HCT116 (cell line): ENCODE measurements around the gene FA2H. TPM values are rescaled to one million over a fixed set of nuclear protein-coding genes. Genes with fewer than 3 reads are reported as not detected.

Experiments used
- ATAC-seq: fragments of 200-7000 bp; cut with Tn5 transposase; 2 replicates; pipeline ENCODE4 v1.9.1; 2020; ENCODE audit warnings: mild to moderate bottlenecking, moderate library complexity
- BruUV-seq: library from RNA; stranded (reverse); fragments of 400-500 nt; replicated peaks from 2 replicates; lab custom pipeline; 2021; lab: Mats Ljungman, UMichigan
- CTCF ChIA-PET: fragments of 300-600 bp; sonication (Branson Sonifier 250); formaldehyde crosslinking; loops from one replicate; lab custom pipeline; 2021; ENCODE audit warnings: antibody characterized with exemption; lab: Charles Lee
- POLR2A ChIA-PET: fragments of 300-600, 350-600 bp; sonication (Branson Sonifier 250); formaldehyde crosslinking; loops from one replicate; lab custom pipeline; 2021; ENCODE audit warnings: antibody characterized with exemption; lab: Charles Lee
- RAD21 ChIA-PET, 2 experiments: fragments of 300-600 bp; sonication (Branson Sonifier 250); formaldehyde crosslinking; loops; one replicate each; lab custom pipeline; 2023; ENCODE audit warnings: low total read pairs in 2 of 2; ENCODE audit not compliant: uncharacterized antibody in 2 of 2, unreplicated experiment in 2 of 2, low non-redundant PET in 1 of 2; lab: Charles Lee
- DNase-seq: peaks from one replicate; pipeline ENCODE4 v3.0.0-alpha.2; 2010; ENCODE audit warnings: low read depth, low spot score
- H2AFZ ChIP-seq: fragments of 200-600 bp; shearing (Covaris generic), sonication (generic); 2 replicates; pipeline ENCODE4 v1.6.1; 2017; ENCODE audit warnings: low read depth, mixed run types, mixed read lengths, antibody characterized with exemption, low read length; ENCODE audit not compliant: poor library complexity, severe bottlenecking
- H3K27ac ChIP-seq: 2 replicates; pipeline ENCODE4 v1.5.1; 2012; ENCODE audit warnings: low read depth, low read length
- H3K27me3 ChIP-seq: fragments of 200-600 bp; sonication (generic); 2 replicates; pipeline ENCODE4 v1.6.1; 2016; ENCODE audit warnings: mixed run types, low read length, mixed read lengths; ENCODE audit not compliant: insufficient read depth
- H3K36me3 ChIP-seq, 2 experiments: fragments of 200-500 bp in 1 of 2; fragments of 200-600 bp in 1 of 2; sonication (Bioruptor generic) in 1 of 2; sonication (generic) in 1 of 2; 2 replicates each; pipeline versions ENCODE4 v1.5.1 to v1.6.1; 2014 to 2016; ENCODE audit warnings: low read length in 2 of 2, inconsistent platforms in 1 of 2, mixed read lengths in 1 of 2, mixed run types in 1 of 2; ENCODE audit not compliant: insufficient read depth in 2 of 2, control insufficient read depth in 1 of 2
- H3K4me1 ChIP-seq, 2 experiments: fragments of 200-600 bp in 1 of 2; sonication (generic) in 1 of 2; 2 replicates each; pipeline versions ENCODE4 v1.5.1 to v1.6.1; 2012 to 2017; ENCODE audit warnings: low read length in 2 of 2, inconsistent platforms in 1 of 2, mild to moderate bottlenecking in 1 of 2, mixed read lengths in 1 of 2, mixed run types in 1 of 2, moderate library complexity in 1 of 2; ENCODE audit not compliant: insufficient read depth in 2 of 2, control insufficient read depth in 1 of 2
- H3K4me2 ChIP-seq: fragments of 200-600 bp; sonication (generic); 2 replicates; pipeline ENCODE4 v1.6.1; 2017; ENCODE audit warnings: mixed run types, low read length, mixed read lengths
- H3K4me3 ChIP-seq, 2 experiments: fragments of 200-600 bp in 1 of 2; sonication (generic) in 1 of 2; replicated peaks in 1 of 2; 2 replicates each; pipeline ENCODE4 v1.5.1; 2011 to 2016; ENCODE audit warnings: low read length in 2 of 2, control low read depth in 1 of 2, low read depth in 1 of 2, mild to moderate bottlenecking in 1 of 2, mixed read lengths in 1 of 2, mixed run types in 1 of 2
- H3K79me2 ChIP-seq: fragments of 200-600 bp; sonication (generic); 2 replicates; pipeline ENCODE4 v1.6.1; 2017; ENCODE audit warnings: mild to moderate bottlenecking, mixed run types, low read length, moderate library complexity, mixed read lengths; ENCODE audit not compliant: insufficient read depth
- H3K9ac ChIP-seq: fragments of 200-600 bp; sonication (generic); 2 replicates; pipeline ENCODE4 v1.6.1; 2016; ENCODE audit warnings: low read length, mixed read lengths
- H3K9me2 ChIP-seq: fragments of 200-600 bp; sonication (generic), shearing (Covaris generic); 2 replicates; pipeline ENCODE4 v1.6.1; 2017; ENCODE audit warnings: mixed run types, mild to moderate bottlenecking, moderate library complexity; ENCODE audit not compliant: insufficient read depth
- H3K9me3 ChIP-seq, 2 experiments: fragments of 200-500 bp in 1 of 2; fragments of 200-600 bp in 1 of 2; sonication (Bioruptor generic) in 1 of 2; sonication (generic) in 1 of 2; 2 replicates each; pipeline ENCODE4 v1.6.1; 2014 to 2017; ENCODE audit warnings: low read length in 2 of 2, mixed read lengths in 2 of 2, inconsistent platforms in 1 of 2, low read depth in 1 of 2, mild to moderate bottlenecking in 1 of 2, mixed run types in 1 of 2, moderate library complexity in 1 of 2; ENCODE audit not compliant: control insufficient read depth in 1 of 2, insufficient read depth in 1 of 2
- H4K20me1 ChIP-seq: fragments of 200-600 bp; sonication (generic), shearing (Covaris generic); 2 replicates; pipeline ENCODE4 v1.6.1; 2017; ENCODE audit warnings: mixed run types, mild to moderate bottlenecking, moderate library complexity; ENCODE audit not compliant: insufficient read depth
- EGR1 ChIP-seq: IDR thresholded peaks from 2 replicates; pipeline ENCODE4 v1.6.1; 2012; ENCODE audit warnings: low read depth
- ELF1 ChIP-seq: IDR thresholded peaks from 2 replicates; pipeline ENCODE4 v1.6.1; 2012; ENCODE audit warnings: low read depth, borderline replicate concordance
- EZH2 ChIP-seq: fragments of 200-600 bp; sonication (generic); IDR thresholded peaks from 2 replicates; pipeline ENCODE4 v1.6.1; 2017; ENCODE audit warnings: antibody characterized with exemption, mixed run types
- EZH2phosphoT487 ChIP-seq: fragments of 200-600 bp; IDR thresholded peaks from 2 replicates; pipeline ENCODE4 v1.6.1; 2018; ENCODE audit warnings: antibody characterized with exemption, borderline replicate concordance
- FOSL1 ChIP-seq: IDR thresholded peaks from 2 replicates; pipeline ENCODE4 v1.6.1; 2012; ENCODE audit warnings: low read depth
- JUND ChIP-seq: IDR thresholded peaks from 2 replicates; pipeline ENCODE4 v1.6.1; 2012
- POLR2A ChIP-seq: IDR thresholded peaks from 2 replicates; pipeline ENCODE4 v1.7.0; 2011; ENCODE audit warnings: borderline replicate concordance; ENCODE audit not compliant: insufficient read depth, insufficient read length; ENCODE audit errors: extremely low read depth
- POLR2AphosphoS5 ChIP-seq: IDR thresholded peaks from 2 replicates; pipeline ENCODE4 v1.6.1; 2011; ENCODE audit warnings: mild to moderate bottlenecking, low read depth, low read length, moderate library complexity
- RAD21 ChIP-seq: IDR thresholded peaks from 2 replicates; pipeline ENCODE4 v1.6.1; 2012; ENCODE audit warnings: low read depth, mild to moderate bottlenecking
- REST ChIP-seq: IDR thresholded peaks from 2 replicates; pipeline ENCODE4 v1.6.1; 2012; ENCODE audit warnings: low read depth
- SIN3A ChIP-seq: IDR thresholded peaks from 2 replicates; pipeline ENCODE4 v1.6.1; 2012; ENCODE audit warnings: low read depth
- SP1 ChIP-seq: IDR thresholded peaks from 2 replicates; pipeline ENCODE4 v1.6.1; 2012; ENCODE audit warnings: low read depth
- SRF ChIP-seq: IDR thresholded peaks from 2 replicates; pipeline ENCODE4 v1.6.1; 2012; ENCODE audit warnings: low read depth
- TCF7L2 ChIP-seq: IDR thresholded peaks from 2 replicates; pipeline ENCODE4 v1.7.0; 2011; ENCODE audit warnings: borderline replicate concordance, inconsistent platforms; ENCODE audit not compliant: insufficient read depth, insufficient read length; ENCODE audit errors: extremely low read depth
- YY1 ChIP-seq: IDR thresholded peaks from 2 replicates; pipeline ENCODE4 v1.6.1; 2011; ENCODE audit warnings: low read length, low read depth, moderate library complexity, mild to moderate bottlenecking; ENCODE audit not compliant: insufficient replicate concordance; ENCODE audit errors: extremely low read depth
- ZFX ChIP-seq: fragments of 450-650 bp; IDR thresholded peaks from 2 replicates; pipeline ENCODE4 v1.6.1; 2017
- ZNF274 ChIP-seq: fragments of 200-500 bp; sonication (Bioruptor generic); IDR thresholded peaks from 2 replicates; pipeline ENCODE4 v1.6.1; 2014; ENCODE audit warnings: mild to moderate bottlenecking, low read depth, low read length, inconsistent platforms
- intact Hi-C: fragments of 100-400 bp; cut with micrococcal nuclease; formaldehyde crosslinking; loops from 2 replicates; pipeline ENCODE4 v1.10.0; 2022
- total RNA-seq: library from RNA; stranded (reverse); gene quantifications from one replicate; pipeline ENCODE4 v1.2.1, GENCODE V29; 2021; ENCODE audit not compliant: unreplicated experiment
- TF ChIP-seq, protein P1 (sequence below): IDR thresholded peaks from 2 replicates; pipeline ENCODE4 v1.6.1; 2012
- TF ChIP-seq, protein P2 (sequence below): IDR thresholded peaks from 2 replicates; pipeline ENCODE4 v1.6.1; 2012

The FA2H gene
- total RNA-seq, 1 experiment from 2014 or later: 11.1 TPM

DNA sequence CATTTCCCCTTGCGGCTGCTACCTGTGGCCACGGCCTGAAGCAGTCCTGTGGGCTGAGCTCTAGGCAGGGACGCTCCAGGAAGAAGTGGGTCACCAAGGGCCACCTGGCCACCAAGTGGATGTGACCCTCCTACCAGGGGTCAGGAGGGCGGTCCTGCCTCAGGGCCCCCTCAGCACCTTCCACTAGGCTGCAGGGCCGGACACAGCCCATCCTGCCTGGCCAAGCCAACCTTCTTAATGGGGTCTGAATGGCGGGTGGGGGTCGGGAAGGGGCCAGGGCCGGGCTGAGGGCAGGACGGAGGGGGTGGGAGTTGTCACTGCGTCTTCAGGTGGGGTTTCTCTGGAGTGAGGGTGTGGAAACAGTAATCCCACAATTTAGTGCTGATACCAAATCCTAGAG lies 60.7 kb downstream of the FA2H start:
- TF ChIP-seq TCF7L2 (no peak), ZFX (no peak), REST (no peak), SRF (no peak), ZNF274 (no peak), YY1 (no peak), JUND (no peak), FOSL1 (no peak), EGR1 (no peak), POLR2A (no peak), SP1 (no peak), SIN3A (no peak), EZH2phosphoT487 (no peak), RAD21 (no peak), EZH2 (no peak), POLR2AphosphoS5 (no peak), ELF1 (no peak)
- TF ChIP-seq, protein P1, sequence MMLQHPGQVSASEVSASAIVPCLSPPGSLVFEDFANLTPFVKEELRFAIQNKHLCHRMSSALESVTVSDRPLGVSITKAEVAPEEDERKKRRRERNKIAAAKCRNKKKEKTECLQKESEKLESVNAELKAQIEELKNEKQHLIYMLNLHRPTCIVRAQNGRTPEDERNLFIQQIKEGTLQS: no peak
- TF ChIP-seq, protein P2, sequence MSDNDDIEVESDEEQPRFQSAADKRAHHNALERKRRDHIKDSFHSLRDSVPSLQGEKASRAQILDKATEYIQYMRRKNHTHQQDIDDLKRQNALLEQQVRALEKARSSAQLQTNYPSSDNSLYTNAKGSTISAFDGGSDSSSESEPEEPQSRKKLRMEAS: no peak
- Histone ChIP-seq H3K9me2 (no peaks in the 10 kb centered on the region), H3K4me2 (no peak overlapping the region), H3K36me3 (no peaks in the 10 kb centered on the region), H3K27me3 (no peaks in the 10 kb centered on the region), H3K27ac (no peak overlapping the region), H3K9ac (no peak overlapping the region), H3K4me3 (no peak overlapping the region), H4K20me1 (no peaks in the 10 kb centered on the region), H3K79me2 (no peaks in the 10 kb centered on the region), H3K4me1 (peaks cover 0 to 7% of the 10 kb centered on the region in 2 experiments; a peak in 1 of 4 replicates), H2AFZ (no peak overlapping the region), H3K9me3 (no peaks in the 10 kb centered on the region)
- ATAC-seq: no peak
- no TSS peak for BruUV-seq
- ChIA-PET RAD21 (interaction anchor here in 1 of 2 experiments (1.4 kb wide), 1 partner anchor 149 kb away, joined by 3 read pairs; no protein-coding TSS in a partner anchor), CTCF (no interaction called here), POLR2A (no interaction called here)
- DNase-seq: no peak
- intact Hi-C loops: no loop called here
